CD4-positive, alpha-beta T cell treated with Interleukin-10 for 1 hour (primary cell): Measurements from ENCODE around the gene SLC4A2.

Source experiments
- DNase-seq: peaks from one replicate; pipeline ENCODE4 v3.0.0-alpha.2; 2020

SLC4A2 gene

GRCh38 chr7:151118108-151119054 is 59.0 kb downstream of the SLC4A2 start:
- no peak for DNase-seq

- no peak for DNase-seq
These were observed 59.6 kb downstream of the SLC4A2 start for GRCh38 chr7:151119055-151119415.

- DNase-seq: no peak
These were observed 60.5 kb downstream of the SLC4A2 start for GRCh38 chr7:151119902-151120301.

DNA sequence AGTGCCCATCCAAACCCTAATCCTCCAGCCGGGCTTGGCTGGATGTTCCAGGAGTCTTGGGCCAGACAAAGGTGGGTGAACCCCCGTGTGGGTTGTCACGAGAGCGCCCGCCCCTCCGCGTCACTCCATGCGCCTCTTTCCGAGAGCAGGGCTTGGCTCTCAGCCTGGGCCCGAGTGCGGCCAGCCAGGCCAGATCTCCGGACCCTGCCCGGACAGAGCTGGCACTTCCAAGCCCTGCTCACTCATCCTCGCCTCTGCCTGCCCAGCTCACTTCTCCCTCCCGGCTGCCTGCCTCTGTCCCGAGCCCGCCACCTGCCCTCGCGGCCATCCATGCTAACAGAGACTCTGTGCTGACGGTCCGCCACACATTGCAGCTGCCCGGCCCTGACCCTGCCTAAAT is 61.5 kb downstream of the SLC4A2 start:
- no peak for DNase-seq

- DNase-seq: no peak
These were observed 62.2 kb downstream of the SLC4A2 start for GRCh38 chr7:151121380-151122170.

DNA sequence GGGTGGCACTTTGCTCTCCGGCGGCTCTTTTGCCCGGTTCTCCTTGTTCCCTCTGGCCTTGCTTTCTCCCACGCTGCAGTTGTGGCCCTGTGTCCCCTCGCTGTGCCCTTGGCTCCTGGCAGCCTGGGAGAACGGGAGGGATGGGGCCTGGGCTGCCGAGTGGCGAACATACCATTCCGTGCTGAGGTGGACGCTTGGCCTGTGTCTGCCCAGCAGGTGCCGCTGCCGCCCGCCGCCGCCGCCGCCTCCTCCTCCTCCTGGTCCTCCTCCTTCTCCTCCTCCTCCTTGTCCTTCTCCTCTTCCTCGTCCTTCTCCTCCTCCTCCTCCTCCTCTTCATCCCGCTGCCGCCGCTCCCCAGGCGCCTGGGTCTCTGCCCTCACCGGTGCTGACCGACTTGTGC is 62.9 kb downstream of the SLC4A2 start:
- no peak for DNase-seq

GRCh38 chr7:151122796-151123157 is 63.4 kb downstream of the SLC4A2 start:
- no peak for DNase-seq

DNA sequence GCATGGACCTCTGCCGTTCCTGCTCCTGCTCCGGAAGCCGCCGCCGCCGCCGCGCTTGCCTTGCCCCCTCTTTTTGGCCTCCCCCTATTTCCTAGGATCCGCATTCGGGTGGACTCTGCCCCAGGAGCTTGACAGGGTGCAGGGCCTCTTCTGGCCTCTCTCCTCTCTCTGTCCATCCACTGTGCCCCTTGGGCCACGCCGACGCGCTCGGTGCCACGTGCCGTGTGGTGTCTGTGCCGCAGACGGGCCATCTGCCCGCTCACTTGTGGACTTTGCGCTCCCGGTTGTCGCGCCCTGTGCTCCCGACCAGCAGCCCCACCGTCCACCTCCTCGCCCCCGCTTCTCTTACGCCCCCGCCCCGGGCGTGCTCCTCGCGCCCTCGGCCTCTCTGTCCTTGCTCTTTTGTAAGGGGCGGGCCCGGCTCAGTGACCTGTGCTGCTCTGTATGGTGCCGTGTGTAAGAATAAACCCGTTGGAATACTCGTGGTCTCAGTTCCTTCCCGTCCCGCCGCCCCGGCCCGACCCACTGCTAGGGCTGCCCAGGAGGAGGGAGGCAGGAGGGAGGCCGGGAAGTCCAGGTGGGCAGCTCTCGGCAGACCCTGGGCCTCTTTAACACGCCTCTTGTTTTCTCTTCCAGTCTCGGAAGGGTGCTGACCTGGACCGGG is 63.9 kb downstream of the SLC4A2 start:
- no peak for DNase-seq

GRCh38 chr7:151123822-151124464 is 64.6 kb downstream of the SLC4A2 start:
- peak; percentile 85 for DNase-seq

DNA sequence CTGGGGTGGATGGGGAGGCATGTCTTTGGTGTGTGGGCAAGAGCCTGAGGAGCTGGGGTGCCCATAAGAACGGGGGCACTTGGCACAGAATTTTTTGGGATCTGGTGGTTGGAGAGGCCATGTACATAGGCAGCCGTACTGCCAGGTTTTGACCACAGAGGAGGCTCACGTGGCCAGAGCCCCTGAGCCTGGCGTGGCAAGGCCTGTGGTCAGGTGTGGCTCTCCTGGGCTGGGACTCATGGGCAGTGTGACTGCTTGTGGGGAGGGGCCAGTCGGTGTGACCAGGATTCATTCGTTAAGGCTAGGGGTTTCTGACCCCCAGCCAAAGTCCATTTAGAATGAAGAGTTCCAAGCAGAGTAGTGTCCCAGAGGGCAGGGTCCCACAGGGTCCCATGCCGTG is 65.1 kb downstream of the SLC4A2 start:
- DNase-seq: no peak

DNA sequence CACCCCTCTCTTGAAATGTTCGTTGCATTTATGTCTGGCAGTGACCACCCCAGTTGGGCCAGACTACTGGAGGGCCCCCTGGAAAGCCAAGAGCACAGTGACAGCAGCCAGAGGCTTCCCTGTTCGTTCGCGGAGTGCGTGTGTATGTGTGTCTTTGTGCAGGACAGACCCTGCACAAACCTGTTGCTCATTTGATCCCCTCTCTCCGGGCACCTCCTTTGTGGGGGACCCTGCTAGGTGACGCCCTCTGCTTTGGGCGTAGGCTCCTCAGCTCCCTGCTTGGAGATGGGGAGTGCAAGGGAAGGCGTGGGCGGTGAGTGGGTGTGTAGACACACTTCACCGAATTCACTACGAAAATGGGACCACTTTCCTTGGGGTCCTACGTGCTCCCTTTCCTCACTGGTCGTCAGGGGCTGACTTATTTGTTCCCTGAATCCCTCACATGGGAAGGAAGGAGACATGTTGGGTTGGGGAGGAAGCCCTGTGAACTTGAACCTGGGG is 65.6 kb downstream of the SLC4A2 start:
- DNase-seq: no peak

- DNase-seq: no peak
These were observed 66.1 kb downstream of the SLC4A2 start for GRCh38 chr7:151125470-151125845.

- no peak for DNase-seq
These were observed 66.6 kb downstream of the SLC4A2 start for GRCh38 chr7:151125846-151126481.
